Measurements from ENCODE around the gene INPP5A. TPM values are rescaled to one million over a fixed set of nuclear protein-coding genes. Genes with fewer than 3 reads are reported as not detected.

The INPP5A gene
- total RNA-seq, 1 donor = 36.8 TPM

DNA sequence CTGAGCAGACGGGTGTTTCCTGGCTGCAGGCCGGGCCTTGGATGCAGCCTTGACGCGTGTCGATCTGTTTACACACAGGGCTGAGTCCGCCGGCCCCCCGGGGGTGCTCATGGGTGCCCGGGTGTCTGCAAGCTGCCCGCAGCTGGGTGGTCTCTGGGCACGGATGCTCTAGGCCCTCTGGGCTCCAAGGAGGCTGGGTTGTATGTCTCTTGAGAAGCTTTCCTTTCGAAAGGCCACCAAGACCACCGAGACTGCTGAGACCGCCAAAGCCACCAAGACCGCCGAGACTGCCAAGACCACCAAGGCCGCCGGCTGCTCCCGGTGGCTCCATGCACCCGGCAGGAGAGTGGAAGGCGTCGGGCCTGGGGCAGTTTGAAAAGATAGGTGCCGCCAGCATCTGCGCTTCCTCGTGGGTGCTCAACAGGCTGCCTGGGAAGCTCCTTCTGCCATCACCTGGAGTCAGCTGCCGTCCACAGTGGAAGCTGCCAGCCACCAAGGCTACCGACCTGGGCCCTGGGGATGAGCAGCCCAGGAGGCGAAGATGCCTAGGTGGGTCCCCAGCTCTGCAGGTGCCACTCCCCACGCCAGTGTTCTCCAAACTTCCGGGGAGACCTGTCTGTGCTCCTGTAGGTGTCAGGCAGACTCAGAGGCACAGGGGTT is 121.1 kb downstream of the INPP5A start:
- no peak overlapping the region for H3K4me3 ChIP-seq (ENCODE audit: low read depth, low read length)
- no peak for DNase-seq (ENCODE audit: low read depth)
- no peak for TF ChIP-seq CTCF (IDR thresholded peaks at IDR 0.05; ENCODE audit: insufficient read depth, low read length)

DNA sequence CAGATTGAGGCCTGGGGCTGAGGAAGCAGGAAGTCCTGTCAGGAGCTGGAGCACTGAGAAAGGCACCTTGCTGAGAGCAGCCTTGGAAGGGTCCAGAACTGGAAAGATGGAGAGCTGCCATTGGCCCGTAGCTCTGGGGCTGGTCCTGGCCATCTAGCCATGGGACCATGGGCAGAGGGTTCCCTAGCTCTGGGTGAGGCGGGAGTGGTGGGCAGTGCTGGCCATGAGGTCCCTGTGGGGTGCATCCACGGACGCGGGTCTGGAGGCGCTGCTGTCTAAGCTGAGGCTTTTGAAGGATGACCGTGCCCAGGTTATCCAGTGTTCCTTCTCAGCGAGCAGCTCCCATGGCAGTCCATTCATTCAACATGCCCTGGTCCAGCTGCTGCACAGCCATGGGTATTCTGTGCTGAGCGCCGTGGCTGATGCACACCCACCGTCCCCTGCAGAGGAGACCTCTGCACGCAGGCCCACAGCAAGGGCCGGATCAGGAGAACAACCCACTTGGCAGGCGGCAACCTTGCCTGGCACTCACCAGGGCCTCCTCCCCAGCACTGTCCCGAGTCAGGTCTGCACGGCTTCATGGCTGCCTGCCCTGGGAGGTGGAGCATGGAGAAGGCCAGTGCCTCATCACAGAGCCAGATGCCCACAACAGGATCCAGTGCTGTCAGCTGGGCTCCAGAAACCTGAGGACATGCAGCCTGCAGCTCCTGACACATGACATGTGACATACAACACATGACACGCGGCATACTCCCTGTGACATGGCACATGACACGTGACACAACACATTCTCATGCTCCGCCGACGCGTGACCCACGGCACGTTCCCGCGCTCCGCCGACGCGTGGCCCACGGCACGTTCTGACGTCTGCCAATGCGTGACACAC is 121.9 kb downstream of the INPP5A start:
- no peak overlapping the region for H3K4me3 ChIP-seq (ENCODE audit: low read depth, low read length)
- TF ChIP-seq CTCF (IDR thresholded peaks at IDR 0.05; ENCODE audit: insufficient read depth, low read length) = no peak
- no peak for DNase-seq (ENCODE audit: low read depth)

DNA sequence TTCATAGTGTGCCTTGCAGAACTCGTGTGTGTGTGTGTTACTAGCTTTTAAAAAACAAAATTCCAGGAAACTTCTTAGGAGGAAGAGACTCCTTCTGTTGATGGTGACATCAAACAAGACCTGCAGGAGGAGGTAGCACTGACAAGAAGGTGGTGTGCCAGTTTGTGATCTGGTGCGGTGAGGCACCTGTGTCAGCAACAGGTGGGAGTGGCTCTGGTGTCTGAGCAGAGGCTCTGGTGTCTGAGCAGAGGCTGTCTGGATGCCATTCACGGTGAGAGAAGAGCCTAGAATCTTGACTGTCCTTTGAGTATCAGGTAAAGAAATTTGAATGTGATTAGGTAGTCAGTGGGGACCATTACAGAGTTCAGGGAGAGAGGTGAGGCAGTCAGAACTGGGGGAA is 122.8 kb downstream of the INPP5A start:
- TF ChIP-seq CTCF (IDR thresholded peaks at IDR 0.05; ENCODE audit: insufficient read depth, low read length) = no peak
- DNase-seq (ENCODE audit: low read depth) = no peak
- H3K4me3 ChIP-seq (ENCODE audit: low read depth, low read length) = no peak overlapping the region

DNA sequence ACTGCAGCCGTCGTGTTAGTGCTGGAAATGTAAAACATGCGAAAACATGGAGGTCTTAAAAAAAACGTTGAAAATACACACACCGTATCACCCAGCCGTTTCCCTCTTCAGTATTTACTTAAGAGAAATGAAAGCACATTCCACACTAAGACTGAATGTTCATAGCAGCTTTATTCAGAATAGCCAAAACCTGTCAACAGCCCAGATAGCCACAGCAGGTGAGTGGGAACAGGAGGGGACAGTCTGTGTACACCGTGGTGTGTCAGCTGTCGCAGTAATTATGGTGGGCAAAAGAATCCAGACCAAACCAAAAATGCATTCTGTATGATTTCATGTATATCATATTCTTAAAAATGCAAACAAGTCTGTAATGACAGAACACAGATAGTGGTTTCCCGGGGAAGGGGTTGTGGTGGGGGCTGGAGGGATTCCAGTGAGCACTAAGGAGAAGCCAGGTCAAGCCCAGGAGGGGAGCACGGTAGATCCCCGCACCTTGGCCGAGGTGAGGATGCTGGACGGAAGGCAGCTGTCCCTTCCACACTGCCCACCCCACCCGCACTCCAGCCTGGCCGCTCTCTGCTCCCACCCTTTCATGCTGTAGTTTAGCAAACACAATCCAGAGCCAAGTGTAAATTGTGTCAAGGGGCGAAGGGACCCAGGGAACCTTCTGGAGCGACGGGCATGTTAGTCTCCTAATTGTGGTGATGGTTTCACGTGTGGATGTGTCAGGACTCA is 124.8 kb downstream of the INPP5A start:
- H3K4me3 ChIP-seq (ENCODE audit: low read depth, low read length) = no peak overlapping the region
- TF ChIP-seq CTCF (IDR thresholded peaks at IDR 0.05; ENCODE audit: insufficient read depth, low read length) = no peak
- DNase-seq (ENCODE audit: low read depth) = no peak

DNA sequence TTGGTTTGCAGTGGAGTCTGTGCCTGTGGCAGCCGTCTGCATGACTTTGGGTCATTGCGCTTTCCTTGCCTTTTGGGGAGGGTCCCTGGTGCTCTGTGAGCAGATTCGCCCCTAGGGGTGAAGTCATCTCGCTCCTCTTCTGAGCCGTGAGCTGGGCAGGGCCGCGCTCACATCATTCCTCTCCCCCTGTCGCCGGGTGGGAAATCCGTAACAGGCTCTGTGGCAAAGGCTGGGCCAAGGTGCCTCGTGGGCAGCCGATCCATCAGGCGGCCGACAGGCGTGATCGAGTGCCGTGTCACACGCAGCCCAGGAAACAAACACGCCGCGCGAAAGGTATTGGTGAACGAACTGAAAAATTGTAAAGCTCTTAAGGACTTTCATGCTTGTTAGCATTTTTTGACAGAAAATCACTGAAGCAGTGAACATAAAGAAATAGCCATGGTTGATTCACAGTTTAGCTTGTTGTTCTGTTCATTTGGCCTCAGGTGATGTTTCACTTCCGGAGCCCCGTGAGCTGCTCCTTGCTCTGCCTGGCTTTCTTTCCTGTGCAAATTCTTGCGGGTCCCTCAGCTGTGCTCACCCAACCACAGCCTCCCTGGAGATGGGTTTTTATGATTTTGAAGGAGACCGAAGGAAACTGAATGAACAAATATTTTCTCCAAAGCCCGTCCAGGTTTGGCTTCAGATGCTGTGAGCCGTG is 126.2 kb downstream of the INPP5A start:
- H3K4me3 ChIP-seq (ENCODE audit: low read depth, low read length) = no peak overlapping the region
- no peak for DNase-seq (ENCODE audit: low read depth)
- TF ChIP-seq CTCF (IDR thresholded peaks at IDR 0.05; ENCODE audit: insufficient read depth, low read length) = no peak

DNA sequence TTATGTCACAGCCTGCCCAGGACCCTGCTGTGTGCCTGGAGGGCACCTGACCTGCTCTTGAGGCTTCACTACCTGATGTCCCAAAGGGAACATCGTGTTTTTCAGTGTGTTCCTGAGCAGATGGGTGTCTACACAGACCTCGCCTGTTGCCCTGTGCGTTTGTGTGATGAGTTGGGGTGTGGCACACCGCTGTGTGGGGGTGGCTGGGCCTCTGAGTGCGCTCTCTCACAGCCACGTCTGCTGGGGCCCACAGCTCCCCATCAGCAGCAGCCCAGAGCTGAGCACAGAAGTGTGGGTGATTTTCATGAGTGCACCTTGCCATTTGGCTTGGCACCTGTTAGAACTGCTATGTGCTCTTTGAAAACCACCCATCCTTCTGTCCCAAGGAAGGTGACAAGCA is 126.8 kb downstream of the INPP5A start:
- no peak for TF ChIP-seq CTCF (IDR thresholded peaks at IDR 0.05; ENCODE audit: insufficient read depth, low read length)
- DNase-seq (ENCODE audit: low read depth) = no peak
- H3K4me3 ChIP-seq (ENCODE audit: low read depth, low read length) = no peak overlapping the region

Measured in fibroblast of the aortic adventitia (primary cell).